Right ventricle myocardium superior (tissue), 1 donor: Measurements from ENCODE around the gene KRT14. TPM values are rescaled to one million over a fixed set of nuclear protein-coding genes. Genes with fewer than 3 reads are reported as not detected.
A peak's percentile ranks its signal among the peaks of the same experiment; 100 is the strongest.
"Not testable (repeated sequence)": the region's sequence is repeated elsewhere in the genome, so short reads cannot be mapped to it uniquely, and the experiment has no call there.

Experiments used
- ATAC-seq: fragments of 200-7000 bp; cut with Tn5 transposase; one replicate; pipeline ENCODE4 v1.9.1; 2020; ENCODE audit warnings: mild to moderate bottlenecking; ENCODE audit not compliant: poor library complexity
- DNase-seq: peaks from one replicate; pipeline ENCODE4 v3.0.0-alpha.2; 2020
- intact Hi-C: fragments of 100-400 bp; cut with DNase I; formaldehyde crosslinking; loops from one replicate; pipeline ENCODE4 v1.11.2; 2022
- total RNA-seq: library from RNA; stranded (reverse); fragmentation: NEBNext Ultra II Directional; extraction: Animal tissue kit (Norgen Biotek cat#: 25700); gene quantifications from one replicate; pipeline ENCODE4 v1.2.1, GENCODE V29; 2021
- donor health status: DM: no; HTN: yes; CAD: no; lungs with severe emphysema.

KRT14 gene
- total RNA-seq, 1 donor from 2014 or later: not detected

GRCh38 chr17:41583137-41584127 lies 3.3 kb downstream of the KRT14 start:
- ATAC-seq: no peak
- DNase-seq: no peak

GRCh38 chr17:41582061-41582968 lies 4.4 kb downstream of the KRT14 start:
- ATAC-seq, intact Hi-C loops, DNase-seq: not testable (repeated sequence)

More at GRCh38 chr17:41583137-41584127, 3.3 kb downstream of the KRT14 start:
- intact Hi-C loops: no loop called here

- DNase-seq (no peak), ATAC-seq (no peak)
- intact Hi-C loops: no loop called here
These were observed 5.2 kb downstream of the KRT14 start for GRCh38 chr17:41581366-41582060.

GRCh38 chr17:41580687-41581365 lies 5.9 kb downstream of the KRT14 start:
- DNase-seq (no peak), ATAC-seq (no peak)
- intact Hi-C loops: no loop called here

GRCh38 chr17:41580244-41580575 lies 6.5 kb downstream of the KRT14 start:
- intact Hi-C loops: no loop called here
- no peak for ATAC-seq
- no peak for DNase-seq

GRCh38 chr17:41579484-41580243 lies 7.0 kb downstream of the KRT14 start:
- peak; percentile 84 for ATAC-seq
- intact Hi-C loops: loop anchor here (5.0 kb wide), 1 partner anchor 68 kb away; no protein-coding TSS in a partner anchor
- peak; percentile 74 for DNase-seq

GRCh38 chr17:41578971-41579370 lies 7.7 kb downstream of the KRT14 start:
- DNase-seq (no peak), ATAC-seq (no peak)
- intact Hi-C loops: loop anchor here (5.0 kb wide), 1 partner anchor 68 kb away; no protein-coding TSS in a partner anchor

- ATAC-seq: no peak
- intact Hi-C loops: loop anchor here (5.0 kb wide), 1 partner anchor 69 kb away; no protein-coding TSS in a partner anchor
- DNase-seq: no peak
These were observed 8.2 kb downstream of the KRT14 start for GRCh38 chr17:41578538-41578937.

GRCh38 chr17:41576740-41577139 lies 10.0 kb downstream of the KRT14 start:
- intact Hi-C loops: loop anchor here (5.0 kb wide), 1 partner anchor 71 kb away; no protein-coding TSS in a partner anchor

GRCh38 chr17:41575336-41575735 lies 11.4 kb downstream of the KRT14 start:
- DNase-seq (no peak), ATAC-seq (no peak)
- intact Hi-C loops: loop anchor here (5.0 kb wide), 1 partner anchor 72 kb away; no protein-coding TSS in a partner anchor

More at GRCh38 chr17:41576740-41577139, 10.0 kb downstream of the KRT14 start:
- not testable (repeated sequence) for DNase-seq, ATAC-seq

- ATAC-seq (no peak), DNase-seq (no peak)
- intact Hi-C loops: no loop called here
These were observed 14.9 kb downstream of the KRT14 start, which contains the start of gene KRT9 for GRCh38 chr17:41571561-41572434. TSS of gene KRT9 (minus strand) at chr17:41572059. CDS start at chr17:41571992, 67 bp downstream.

GRCh38 chr17:41567317-41567716 lies 19.4 kb downstream of the KRT14 start:
- ATAC-seq (no peak), DNase-seq (no peak)
- intact Hi-C loops: no loop called here

GRCh38 chr17:41565338-41565737 lies 21.4 kb downstream of the KRT14 start:
- ATAC-seq: no peak
- DNase-seq: no peak
- intact Hi-C loops: no loop called here

GRCh38 chr17:41563607-41564170 lies 23.0 kb downstream of the KRT14 start:
- intact Hi-C loops: no loop called here
- ATAC-seq: no peak

GRCh38 chr17:41561554-41561953 lies 25.1 kb downstream of the KRT14 start:
- intact Hi-C loops: no loop called here
- DNase-seq (no peak), ATAC-seq (no peak)

More at GRCh38 chr17:41563607-41564170, 23.0 kb downstream of the KRT14 start:
- DNase-seq: no peak

GRCh38 chr17:41559548-41559947 lies 27.1 kb downstream of the KRT14 start:
- DNase-seq (no peak), ATAC-seq (no peak)
- intact Hi-C loops: no loop called here
